NOMO-1 treated with DMSO at 0.1 percent for 48 hours (cell line): ENCODE data around the gene CHI3L1.

Source experiments
- DNase-seq: peaks from one replicate; lab custom pipeline; 2025; ENCODE audit not compliant: unreplicated experiment; lab: John Stamatoyannopoulos, UW

CHI3L1 gene

DNA sequence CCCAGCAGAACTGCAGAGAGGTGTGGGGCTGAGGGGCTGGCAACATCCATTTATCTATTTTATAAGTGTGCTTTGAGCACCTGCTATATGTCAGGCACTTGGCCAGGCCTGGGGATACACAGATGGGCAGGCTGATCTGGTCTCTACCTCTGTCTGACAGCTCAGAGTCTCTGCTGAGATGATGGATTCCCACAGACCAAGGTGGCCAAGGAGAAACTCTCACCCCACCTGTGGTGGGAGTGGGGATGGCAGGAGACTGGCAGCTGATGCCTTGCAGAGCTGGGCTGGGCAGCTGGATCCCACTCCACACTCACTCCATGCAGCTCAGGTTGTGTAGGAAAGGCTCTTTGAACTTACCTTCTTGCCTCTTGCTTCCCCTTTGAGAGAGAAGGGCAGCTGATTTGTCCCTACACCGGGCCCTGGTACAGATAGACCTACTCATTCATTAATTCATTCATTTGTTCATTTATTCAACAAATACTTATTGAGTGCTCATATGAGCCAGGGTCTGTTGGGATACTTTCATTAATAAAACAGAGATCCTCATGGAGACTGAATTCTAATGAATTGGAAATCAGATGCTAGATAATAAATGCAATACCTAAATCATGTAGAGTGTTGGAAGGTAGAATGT lies 50.0 kb downstream of the CHI3L1 start:
- DNase-seq: no peak

DNA sequence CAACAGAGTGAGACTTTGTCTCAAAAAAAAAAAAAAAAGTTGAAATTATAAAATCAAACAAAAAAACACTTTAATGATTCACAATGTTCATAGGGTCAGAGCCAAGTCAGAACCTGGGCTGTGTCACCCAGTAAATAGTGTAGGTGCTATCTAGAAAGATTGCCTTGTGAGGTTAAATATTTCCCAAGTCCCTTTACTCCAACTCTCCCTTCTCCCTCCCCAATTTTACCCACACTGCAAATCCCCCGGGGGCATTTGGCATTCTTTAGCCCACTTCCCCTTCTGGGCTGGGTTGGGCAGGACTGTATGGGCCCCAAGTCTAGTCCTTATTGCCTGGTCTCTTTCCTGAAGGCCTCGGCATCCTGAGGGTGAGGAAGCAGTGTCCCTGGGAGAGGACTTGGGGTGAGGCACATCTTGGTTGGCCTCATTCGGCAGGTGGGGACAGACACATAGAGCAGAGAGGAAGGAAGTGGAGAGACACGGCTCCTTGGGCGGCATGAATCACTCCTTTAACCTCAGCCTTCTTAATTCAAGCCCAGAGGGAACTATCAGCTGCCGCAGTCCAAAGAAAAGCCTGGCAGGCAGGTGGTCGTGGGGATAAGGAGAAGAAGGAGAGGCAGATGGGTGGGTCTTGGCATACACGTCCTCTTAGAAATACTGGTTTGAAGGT lies 50.7 kb downstream of the CHI3L1 start:
- peak; percentile 79 for DNase-seq

DNA sequence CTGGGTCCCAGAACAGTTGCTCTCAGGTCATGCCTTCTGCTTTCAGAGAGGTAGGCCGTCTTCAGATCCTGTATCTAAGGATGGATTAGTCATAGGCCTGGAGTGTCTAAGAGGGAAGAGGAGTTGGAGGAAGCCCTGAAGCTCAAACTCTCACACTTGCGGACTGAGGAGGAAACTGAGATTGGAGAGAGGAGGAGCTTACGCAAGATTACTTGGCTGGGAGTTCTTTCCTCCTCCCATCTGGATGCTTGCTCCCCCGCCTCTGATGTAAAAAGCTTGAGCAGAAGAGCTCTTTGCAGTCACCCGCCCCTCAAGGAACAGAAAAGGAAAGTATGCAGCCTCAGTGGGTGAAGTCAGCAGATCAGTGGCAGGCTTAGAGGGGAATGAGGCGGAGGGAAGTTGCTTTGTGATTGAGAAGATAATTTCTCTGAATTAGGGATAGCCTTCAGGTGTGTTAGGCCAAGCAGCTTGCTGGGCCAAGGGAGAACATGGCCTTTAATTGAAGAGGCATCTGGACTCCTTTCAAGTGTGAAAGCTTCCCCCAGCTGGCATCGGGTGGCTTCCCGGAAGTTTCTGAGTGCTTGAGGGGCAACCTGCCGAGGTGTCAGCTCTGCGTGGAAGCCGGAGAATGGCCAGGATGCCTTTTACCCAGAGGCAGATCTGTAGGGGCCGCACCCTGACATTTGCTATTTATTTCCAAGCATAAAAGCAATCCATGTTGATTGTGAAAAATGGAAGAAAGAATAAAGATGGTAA lies 52.4 kb downstream of the CHI3L1 start:
- no peak for DNase-seq

DNA sequence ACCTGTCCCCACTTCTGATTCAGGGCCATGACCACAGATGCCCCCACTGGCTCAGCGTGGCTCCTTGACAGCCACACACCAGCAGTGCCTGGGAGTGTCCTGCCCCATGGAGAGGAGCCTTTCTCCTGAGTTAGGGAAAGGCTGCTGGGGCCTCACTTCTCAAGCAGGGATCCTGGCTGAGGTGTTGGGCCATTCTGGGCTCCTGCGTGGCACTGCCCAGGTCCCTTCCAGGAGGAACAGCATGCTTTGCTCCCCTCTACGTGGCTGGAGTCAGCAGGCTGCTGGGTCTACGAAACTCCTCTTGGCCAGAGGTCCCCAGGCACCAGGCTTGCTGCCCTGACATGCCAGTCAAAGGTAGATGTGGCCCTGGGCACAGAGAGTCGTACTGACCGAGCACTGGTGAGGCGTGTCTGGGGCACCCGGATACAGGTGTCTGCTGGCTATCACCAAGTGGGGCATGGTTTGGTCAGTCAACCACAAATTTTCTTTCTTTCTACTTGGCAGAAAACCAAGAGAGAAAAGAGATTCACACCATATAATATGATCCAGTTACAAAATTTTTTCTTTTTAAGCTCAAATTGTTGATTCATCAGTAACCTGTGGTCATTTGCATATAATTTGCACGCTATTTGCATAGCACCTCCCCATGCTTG lies 54.8 kb downstream of the CHI3L1 start:
- DNase-seq: no peak

DNA sequence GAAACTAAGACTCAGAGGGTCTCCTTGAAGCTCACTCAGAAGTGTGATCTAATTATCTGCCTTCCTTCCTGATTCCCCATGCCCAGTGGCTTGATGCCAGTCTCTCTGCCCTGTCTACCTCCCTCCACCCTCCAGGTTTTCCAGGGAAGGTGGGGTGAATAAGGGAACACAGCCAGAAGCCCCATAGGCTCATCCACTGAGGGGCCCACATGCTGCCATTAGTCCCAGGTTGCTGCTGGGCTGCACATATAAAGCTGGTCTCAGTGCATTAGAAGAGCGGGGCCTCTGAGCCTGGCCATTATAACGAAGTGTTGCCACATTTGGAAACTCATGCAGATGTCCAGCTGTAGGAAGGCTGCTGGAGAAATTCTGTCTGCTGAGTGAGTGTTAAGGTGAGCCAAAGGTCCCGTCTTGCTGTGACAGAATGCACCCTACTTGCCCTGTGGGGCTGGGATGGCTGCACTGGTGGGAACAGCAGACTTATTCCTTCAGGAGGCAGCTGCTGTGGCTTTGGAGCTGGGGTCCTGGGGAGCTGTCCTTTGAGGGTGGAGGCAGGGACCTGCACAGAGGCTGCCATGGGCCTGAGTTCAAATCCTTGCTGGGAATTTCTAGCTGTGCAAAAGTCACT lies 56.0 kb downstream of the CHI3L1 start:
- DNase-seq: no peak

DNA sequence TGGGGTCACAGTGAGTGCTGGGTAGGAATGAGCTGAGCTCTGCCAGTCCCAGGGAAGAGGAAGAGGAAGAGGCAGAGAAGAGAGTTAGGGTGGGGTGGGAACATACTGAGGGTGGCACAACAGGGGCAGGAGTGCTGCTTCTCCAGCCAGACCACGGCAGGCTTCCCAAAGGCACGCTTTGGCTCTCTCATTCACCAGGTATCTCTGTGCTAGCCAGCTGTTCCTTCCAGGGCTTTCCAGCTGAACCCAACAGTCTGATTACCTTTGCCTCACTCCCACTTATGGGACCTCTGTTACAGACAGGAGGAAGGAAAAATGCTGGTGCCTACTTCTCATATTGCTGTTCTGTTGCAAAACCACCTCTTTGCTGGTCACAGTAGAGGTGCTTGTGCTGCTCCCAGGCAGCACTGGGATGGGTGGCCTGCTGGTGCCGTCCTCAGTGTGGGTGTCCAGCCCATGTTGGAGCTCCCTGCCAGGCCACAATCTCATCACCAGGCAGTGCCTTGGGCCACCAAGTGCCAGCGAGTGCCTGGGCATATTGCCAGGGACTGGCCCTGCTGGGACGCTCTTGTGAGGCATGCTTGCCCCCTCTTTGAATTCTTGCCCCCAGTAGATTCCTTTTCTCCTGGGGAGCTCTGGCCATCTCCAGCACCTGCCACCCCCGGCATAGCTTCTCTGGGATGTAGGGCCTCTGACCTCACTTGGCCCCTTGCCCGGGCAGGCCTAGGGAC lies 56.8 kb downstream of the CHI3L1 start:
- DNase-seq: peak; percentile 24
